Pancreas (tissue), 10 donors: Measurements from ENCODE around the gene KBTBD12. TPM values are rescaled to one million over a fixed set of nuclear protein-coding genes. Genes with fewer than 3 reads are reported as not detected.

Source experiments
- ATAC-seq, 4 donors: fragments of 200-7000 bp; cut with Tn5 transposase; one replicate each; pipeline versions ENCODE4 v1.8.0 to v1.9.1; 2020; ENCODE audit warnings: mild to moderate bottlenecking in 4 of 4, moderate library complexity in 4 of 4
- DNase-seq, 6 donors: peaks; one replicate each; pipeline ENCODE4 v3.0.0-alpha.2; 2020
- FAIRE-seq: peaks from 2 replicates; lab custom pipeline; 2012; peaks lifted over from hg19 to GRCh38; lab: Jason Lieb, UNC
- H3K27ac ChIP-seq, 4 donors: fragments of 200-600 bp; sonication (generic); 1 replicate in 3 of 4; 2 replicates in 1 of 4; pipeline versions ENCODE4 v1.5.0 to v1.8.0; 2020
- H3K27me3 ChIP-seq, 4 donors: fragments of 200-600 bp; one replicate each; pipeline ENCODE4 v1.8.0; 2021
- H3K36me3 ChIP-seq, 3 donors: fragments of 200-600 bp; sonication (generic) in 1 of 3; one replicate each; pipeline versions ENCODE4 v1.5.0 to v1.8.0; 2020 to 2021
- H3K4me1 ChIP-seq, 3 donors: fragments of 200-600 bp; one replicate each; pipeline ENCODE4 v1.8.0; 2021
- H3K4me3 ChIP-seq, 4 donors: fragments of 200-600 bp; sonication (generic) in 2 of 4; one replicate each; pipeline versions ENCODE4 v1.5.0 to v1.8.0; 2020 to 2021
- H3K9me3 ChIP-seq, 4 donors: fragments of 200-600 bp; one replicate each; pipeline ENCODE4 v1.8.0; 2021
- WGBS, 2 donors: extraction: QIAGEN DNeasy Blood & Tissue Kit; methylation state at CpG; one replicate each; pipeline ENCODE4 v1.1.7; 2013; 5-methylcytosine and 5-hydroxymethylcytosine counted together
- intact Hi-C, 3 donors: fragments of 100-400 bp; cut with DNase I; formaldehyde crosslinking; loops; one replicate each; pipeline versions ENCODE4 v1.11.1 to v1.14.2; 2022
- polyA plus RNA-seq, 2 donors: library from polyadenylated mRNA; stranded (reverse); fragments of 200-250 nt; gene quantifications; one replicate each; pipeline ENCODE4 v1.2.3, GENCODE V29; 2013
- total RNA-seq, 6 donors: library from RNA; stranded (reverse); fragmentation: NEBNext Ultra II Directional in 4 of 6; extraction: Animal tissue kit (Norgen Biotek cat#: 25700) in 4 of 6; gene quantifications; one replicate each; pipeline versions ENCODE4 v1.2.1 to v1.2.4, GENCODE V29; 2021 to 2023
- TF ChIP-seq, protein P1 (sequence below), 4 donors: fragments of 200-600 bp; sonication (generic) in 3 of 4; IDR thresholded peaks; one replicate each; pipeline versions ENCODE4 v1.5.0 to v1.8.0; 2021; ENCODE audit warnings: antibody characterized with exemption in 4 of 4
- donor health status: healthy with polysubstance abuse.
- donor health status: DM: no; HTN: no; CAD: no; lungs with moderate emphysema.
- donor health status: DM: no; HTN: no; CAD: no.
- donor health status: control.
- donor health status: control.
- donor health status: Bipolar disorder and iron deficiency.
- donor health status: DM: yes; HTN: yes; CAD: no.
- donor health status: DM: no; HTN: no; CAD: no.
- donor health status: DM: no; HTN: no; CAD: no.
- donor health status: DM: yes; HTN: yes; CAD: no.

KBTBD12 gene
- total and polyA plus RNA-seq, 8 donors, result 0.68 to 3.7 (median 1.6) TPM

DNA sequence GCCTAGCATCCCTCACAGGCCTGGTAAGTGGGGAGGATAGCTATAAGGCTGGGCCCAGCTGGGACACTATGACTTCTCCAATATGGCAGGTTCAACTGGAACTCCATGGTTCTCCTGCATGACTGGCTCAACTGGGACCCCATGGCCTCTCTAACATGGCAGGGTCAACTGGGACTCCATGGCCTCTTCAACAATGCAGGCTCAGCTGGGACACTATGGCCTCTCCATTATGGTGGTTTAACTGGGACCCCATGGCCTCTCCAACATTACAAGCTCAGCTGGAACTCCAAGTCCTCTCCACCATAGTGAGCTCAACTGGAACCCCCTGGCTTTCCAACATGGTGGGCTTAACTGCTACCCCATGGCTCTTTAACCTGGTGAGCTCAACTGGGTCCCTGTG is 79.0 kb downstream of the KBTBD12 start:
- no peak for ATAC-seq
- DNase-seq, result no peak
- Histone ChIP-seq H3K27ac (no peak overlapping the region), H3K4me1 (no peaks in the 10 kb centered on the region), H3K36me3 (no peaks in the 10 kb centered on the region), H3K27me3 (no peaks in the 10 kb centered on the region), H3K4me3 (no peak overlapping the region), H3K9me3 (no peaks in the 10 kb centered on the region)
- intact Hi-C loops, result no loop called here
- TF ChIP-seq, protein P1, sequence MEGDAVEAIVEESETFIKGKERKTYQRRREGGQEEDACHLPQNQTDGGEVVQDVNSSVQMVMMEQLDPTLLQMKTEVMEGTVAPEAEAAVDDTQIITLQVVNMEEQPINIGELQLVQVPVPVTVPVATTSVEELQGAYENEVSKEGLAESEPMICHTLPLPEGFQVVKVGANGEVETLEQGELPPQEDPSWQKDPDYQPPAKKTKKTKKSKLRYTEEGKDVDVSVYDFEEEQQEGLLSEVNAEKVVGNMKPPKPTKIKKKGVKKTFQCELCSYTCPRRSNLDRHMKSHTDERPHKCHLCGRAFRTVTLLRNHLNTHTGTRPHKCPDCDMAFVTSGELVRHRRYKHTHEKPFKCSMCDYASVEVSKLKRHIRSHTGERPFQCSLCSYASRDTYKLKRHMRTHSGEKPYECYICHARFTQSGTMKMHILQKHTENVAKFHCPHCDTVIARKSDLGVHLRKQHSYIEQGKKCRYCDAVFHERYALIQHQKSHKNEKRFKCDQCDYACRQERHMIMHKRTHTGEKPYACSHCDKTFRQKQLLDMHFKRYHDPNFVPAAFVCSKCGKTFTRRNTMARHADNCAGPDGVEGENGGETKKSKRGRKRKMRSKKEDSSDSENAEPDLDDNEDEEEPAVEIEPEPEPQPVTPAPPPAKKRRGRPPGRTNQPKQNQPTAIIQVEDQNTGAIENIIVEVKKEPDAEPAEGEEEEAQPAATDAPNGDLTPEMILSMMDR (IDR thresholded peaks at IDR 0.05), result no peak
- FAIRE-seq, result no peak

DNA sequence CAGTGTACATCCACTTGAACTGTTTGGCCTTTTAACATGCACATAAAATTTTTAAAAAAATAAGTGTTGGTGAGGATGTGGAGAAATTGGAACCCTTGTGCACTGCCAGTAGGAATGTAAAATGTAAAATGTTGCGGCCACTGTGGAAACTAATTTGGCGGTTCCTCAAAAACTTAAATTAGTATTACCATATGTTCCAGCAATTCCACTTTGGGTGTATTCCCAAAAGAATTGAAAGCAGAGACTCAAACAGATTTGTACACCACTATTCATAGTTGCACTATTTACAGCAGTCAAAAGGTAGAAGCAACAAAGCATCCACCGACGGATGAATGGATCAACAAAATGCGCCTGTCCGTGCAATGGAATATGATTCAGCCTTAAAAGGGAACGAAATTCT is 82.0 kb downstream of the KBTBD12 start:
- H3K27ac ChIP-seq, result no peak overlapping the region
- no peaks in the 10 kb centered on the region for H3K4me1 ChIP-seq
- TF ChIP-seq, protein P1 (IDR thresholded peaks at IDR 0.05), result no peak
- H3K4me3 ChIP-seq, result no peak overlapping the region
- ATAC-seq (no peak), DNase-seq (no peak), FAIRE-seq (no peak)
- WGBS, 2 donors, result 89 to 91% methylated on average over 7 of the region's 7 CpGs
- H3K27me3 ChIP-seq, result no peaks in the 10 kb centered on the region
- H3K36me3 ChIP-seq, result no peaks in the 10 kb centered on the region
- H3K9me3 ChIP-seq, result no peaks in the 10 kb centered on the region
- intact Hi-C loops, result no loop called here

DNA sequence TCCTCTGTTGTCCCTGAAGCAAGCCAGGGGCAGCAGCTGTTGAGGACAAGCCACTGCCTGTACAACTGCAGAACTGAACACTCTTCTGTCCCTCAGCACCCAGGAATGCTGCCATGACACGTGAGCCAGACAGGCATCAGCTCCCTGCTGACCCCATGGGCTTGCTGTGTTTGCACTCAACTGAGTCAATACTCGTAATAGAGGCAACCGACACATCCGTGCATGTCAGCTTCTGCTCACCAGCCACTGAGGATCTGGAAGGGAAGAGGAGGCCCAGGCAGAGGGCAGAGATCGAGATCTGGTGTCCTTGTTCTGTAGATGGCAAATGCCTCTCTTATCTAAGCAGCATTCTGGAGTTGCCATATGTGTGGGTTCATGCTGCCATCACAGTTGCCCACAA is 82.9 kb downstream of the KBTBD12 start:
- intact Hi-C loops, result no loop called here
- H3K27ac ChIP-seq, result no peak overlapping the region
- DNase-seq (no peak), ATAC-seq (peak in 2 of 4 donors; percentile 48 to 67), FAIRE-seq (no peak)
- H3K27me3 ChIP-seq, result no peaks in the 10 kb centered on the region
- H3K4me1 ChIP-seq, result no peaks in the 10 kb centered on the region
- TF ChIP-seq, protein P1 (IDR thresholded peaks at IDR 0.05), result no peak
- no peaks in the 10 kb centered on the region for H3K9me3 ChIP-seq
- no peaks in the 10 kb centered on the region for H3K36me3 ChIP-seq
- 65 to 66% methylated on average over 5 of the region's 5 CpGs for WGBS, 2 donors
- no peak overlapping the region for H3K4me3 ChIP-seq

DNA sequence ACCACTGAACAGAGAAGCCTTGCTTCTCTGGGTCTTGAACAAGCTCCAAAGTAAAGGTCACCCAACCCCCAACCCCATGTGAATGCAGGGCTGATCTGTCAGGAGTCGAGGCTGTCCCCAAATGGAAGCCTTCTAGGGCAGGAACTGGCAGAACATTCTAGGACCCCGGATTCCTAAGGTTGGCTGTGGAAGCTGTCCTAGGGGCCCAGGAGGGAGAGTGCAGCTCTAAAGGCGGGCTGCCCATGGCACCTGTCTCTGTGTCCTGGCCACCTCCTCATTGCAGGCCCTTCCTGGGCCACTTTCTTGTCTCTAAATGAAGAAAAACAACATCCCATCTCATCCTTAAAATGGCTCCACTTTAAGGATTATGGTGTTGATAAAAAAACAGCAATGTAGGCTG is 83.6 kb downstream of the KBTBD12 start:
- TF ChIP-seq, protein P1 (IDR thresholded peaks at IDR 0.05), result no peak
- Histone ChIP-seq H3K4me3 (no peak overlapping the region), H3K36me3 (no peaks in the 10 kb centered on the region), H3K4me1 (no peaks in the 10 kb centered on the region), H3K27me3 (no peaks in the 10 kb centered on the region), H3K27ac (no peak overlapping the region), H3K9me3 (no peaks in the 10 kb centered on the region)
- FAIRE-seq, result no peak
- WGBS, 2 donors, result 70 to 90% methylated on average over 3 of the region's 3 CpGs
- intact Hi-C loops, result no loop called here
- no peak for ATAC-seq
- no peak for DNase-seq

DNA sequence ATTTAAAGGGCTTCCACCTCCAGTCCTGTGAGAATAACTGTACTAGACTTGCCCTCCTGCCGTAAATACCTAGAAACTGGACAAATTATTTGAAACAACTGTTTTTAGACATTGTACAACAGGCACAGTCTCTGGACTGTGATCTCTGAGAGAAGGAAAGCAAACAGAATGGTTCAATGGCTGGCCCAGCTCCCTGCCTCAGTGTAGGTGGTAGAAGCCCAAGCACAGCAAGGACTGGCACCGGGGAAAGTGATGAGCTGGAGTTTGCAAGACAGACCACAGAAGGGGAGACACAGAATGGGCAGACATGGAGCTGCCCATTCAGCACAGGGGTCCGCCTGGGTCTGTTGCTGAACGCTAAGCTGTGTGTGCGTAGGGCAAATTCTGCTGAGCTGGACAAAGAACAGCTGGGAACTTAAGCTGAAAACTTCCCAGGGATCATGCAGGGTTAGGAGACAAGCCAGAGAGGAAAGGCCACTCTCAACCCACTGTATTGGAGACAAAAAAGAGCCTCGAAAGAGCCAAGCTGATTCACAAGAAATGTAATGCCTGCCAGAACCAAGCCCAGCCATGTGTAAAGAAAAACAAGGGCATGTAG is 84.6 kb downstream of the KBTBD12 start:
- no peaks in the 10 kb centered on the region for H3K27me3 ChIP-seq
- WGBS, 2 donors, result 91 to 94% methylated on average over 6 of the region's 6 CpGs
- no peak overlapping the region for H3K27ac ChIP-seq
- H3K9me3 ChIP-seq, result no peaks in the 10 kb centered on the region
- no peaks in the 10 kb centered on the region for H3K36me3 ChIP-seq
- FAIRE-seq, result no peak
- no peaks in the 10 kb centered on the region for H3K4me1 ChIP-seq
- ATAC-seq, result no peak
- no peak overlapping the region for H3K4me3 ChIP-seq
- intact Hi-C loops, result no loop called here
- no peak for DNase-seq
- TF ChIP-seq, protein P1 (IDR thresholded peaks at IDR 0.05), result no peak
